Stimulated activated effector memory CD8-positive, alpha-beta T cell treated with anti-CD3 and anti-CD28 coated beads, Interleukin-12 subunit alpha, Interleukin-12 subunit beta, amount 100 ng/mL, for 72 hours (primary cell): ENCODE results near the gene OGDHL.

ENCODE experiments used
- ATAC-seq: fragments of 150-1000 bp; cut with Tn5 transposase; 2 replicates; pipeline ENCODE4 v1.10.0; 2021
- DNase-seq, 2 donors: peaks; one replicate each; pipeline ENCODE4 v3.0.0; 2021 to 2022; ENCODE audit warnings: low spot score in 2 of 2
- H3K27ac Mint-ChIP-seq: one replicate; pipeline ENCODE4 v1.8.0; 2022; ENCODE audit warnings: mild to moderate bottlenecking, mixed read lengths
- H3K36me3 Mint-ChIP-seq: one replicate; pipeline ENCODE4 v1.8.0; 2022; ENCODE audit warnings: mild to moderate bottlenecking, mixed read lengths
- H3K4me1 Mint-ChIP-seq: one replicate; pipeline ENCODE4 v1.8.0; 2022; ENCODE audit warnings: mixed read lengths
- H3K4me3 Mint-ChIP-seq: one replicate; pipeline ENCODE4 v1.8.0; 2022; ENCODE audit warnings: mild to moderate bottlenecking, mixed read lengths
- H3K9me3 Mint-ChIP-seq: one replicate; pipeline ENCODE4 v1.8.0; 2022; ENCODE audit warnings: mixed read lengths

The OGDHL gene

DNA sequence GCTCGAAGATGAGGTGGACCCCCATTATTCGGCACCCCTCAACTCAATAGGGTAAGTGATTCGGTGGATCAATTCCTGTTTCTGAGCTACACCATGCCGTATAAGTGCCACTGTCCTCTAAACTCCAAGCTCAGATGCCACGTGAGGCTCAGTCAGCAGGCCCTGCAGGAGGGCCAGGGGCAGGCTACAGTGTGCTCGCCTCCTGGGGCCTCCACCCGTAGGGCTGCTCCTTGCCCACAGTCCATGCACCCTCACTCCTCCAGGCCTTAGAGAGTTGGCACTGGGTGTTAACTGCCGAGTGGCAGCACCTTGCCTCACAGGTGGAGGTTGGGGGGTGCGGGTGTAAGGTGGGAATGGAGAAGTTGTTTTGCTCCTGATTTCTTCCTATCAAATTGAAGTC is 70.5 kb downstream of the OGDHL start:
- H3K4me1 Mint-ChIP-seq, result no peaks in the 10 kb centered on the region
- no peaks in the 10 kb centered on the region for H3K36me3 Mint-ChIP-seq
- no peak for DNase-seq
- H3K4me3 Mint-ChIP-seq, result no peak overlapping the region
- H3K27ac Mint-ChIP-seq, result no peak overlapping the region
- ATAC-seq, result peak; percentile 43
- peaks cover 2% of the 10 kb centered on the region for H3K9me3 Mint-ChIP-seq

DNA sequence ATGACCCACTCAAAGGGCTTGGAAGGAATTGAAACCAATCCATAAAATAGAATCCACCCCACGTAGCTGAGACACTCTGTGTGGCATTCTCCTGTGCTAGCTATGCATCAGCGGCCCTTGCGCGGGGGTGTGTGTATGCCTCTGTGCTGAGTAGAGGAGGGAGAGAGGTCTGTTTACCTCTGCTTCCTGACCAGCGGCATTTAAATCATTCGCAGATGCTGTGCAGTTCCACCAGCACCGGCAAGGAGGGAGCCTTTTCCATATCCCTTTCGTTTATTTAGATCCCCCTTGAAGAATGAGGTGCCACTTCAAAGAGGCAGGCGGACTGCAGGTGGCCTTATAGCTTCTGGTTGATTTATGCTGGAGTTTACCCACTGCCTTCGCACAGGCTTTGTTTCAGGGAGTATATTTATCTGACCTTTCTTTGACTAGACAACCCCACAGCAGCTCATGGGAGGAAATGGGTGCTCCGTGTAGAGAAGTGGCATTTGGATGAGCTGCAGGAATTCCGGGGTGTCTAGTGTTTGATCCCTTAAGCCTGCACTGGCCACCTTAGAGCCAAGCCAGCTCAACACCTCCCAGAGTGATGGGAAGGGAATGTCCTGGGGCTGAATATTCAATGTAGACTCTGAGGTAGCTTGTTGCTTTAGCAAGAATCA is 71.3 kb downstream of the OGDHL start:
- Mint-ChIP-seq H3K4me3 (no peak overlapping the region), H3K9me3 (peaks cover 2% of the 10 kb centered on the region), H3K27ac (no peak overlapping the region), H3K36me3 (no peaks in the 10 kb centered on the region), H3K4me1 (no peaks in the 10 kb centered on the region)
- ATAC-seq (peak; percentile 21), DNase-seq (no peak)

DNA sequence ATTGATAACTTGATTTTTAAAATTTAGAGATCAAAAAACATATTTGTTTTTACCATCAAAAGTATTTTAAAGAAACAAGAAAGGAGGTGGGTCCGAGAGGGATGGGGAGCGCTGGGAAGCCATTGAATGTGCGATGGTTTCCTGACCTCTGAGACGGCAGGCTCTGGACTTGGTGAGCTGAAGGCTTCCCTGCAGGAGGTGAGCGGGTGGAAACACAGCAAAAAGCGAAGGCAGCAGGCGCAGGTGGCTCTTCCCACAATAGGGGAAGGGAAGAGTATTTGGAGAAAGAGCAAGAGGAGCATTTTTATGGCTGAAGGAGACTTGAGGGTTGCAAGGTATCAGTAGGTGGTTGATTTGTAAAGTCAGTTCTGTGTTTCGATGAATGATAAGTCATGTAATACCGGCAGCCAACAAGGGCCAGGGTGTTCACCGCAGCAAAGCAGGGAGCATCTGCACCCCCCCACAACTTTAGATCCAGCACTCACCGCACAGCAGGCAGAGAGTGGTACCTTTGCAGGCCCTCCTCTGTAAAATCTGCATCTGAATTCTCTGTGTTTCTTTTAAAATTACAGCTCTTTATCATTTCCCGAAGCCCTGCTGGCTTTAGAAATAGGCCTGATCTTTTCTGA is 72.1 kb downstream of the OGDHL start:
- peaks cover 2% of the 10 kb centered on the region for H3K9me3 Mint-ChIP-seq
- no peak overlapping the region for H3K27ac Mint-ChIP-seq
- ATAC-seq (no peak), DNase-seq (no peak)
- no peak overlapping the region for H3K4me3 Mint-ChIP-seq
- no peaks in the 10 kb centered on the region for H3K36me3 Mint-ChIP-seq
- H3K4me1 Mint-ChIP-seq, result no peaks in the 10 kb centered on the region

DNA sequence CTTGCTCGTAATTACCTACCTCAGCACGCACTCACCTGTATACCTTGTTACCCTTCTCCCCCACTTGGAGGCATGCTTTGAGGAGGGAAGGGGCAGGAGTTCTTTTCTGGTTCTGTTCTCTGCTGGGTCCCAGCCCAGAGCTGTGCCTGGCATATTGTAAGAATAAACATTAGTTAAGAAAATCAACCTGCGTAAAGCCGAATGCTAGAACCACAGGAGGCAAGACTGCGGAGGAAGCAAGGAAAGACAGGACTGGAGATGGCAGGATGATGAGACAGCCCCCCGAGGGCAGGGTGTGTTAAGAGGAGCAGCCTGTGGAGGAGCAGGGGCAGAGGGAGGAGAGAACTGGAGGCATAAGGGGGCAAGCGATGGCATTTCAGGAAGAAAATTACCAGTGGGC is 73.2 kb downstream of the OGDHL start:
- DNase-seq (no peak), ATAC-seq (no peak)
- H3K4me3 Mint-ChIP-seq, result no peak overlapping the region
- H3K4me1 Mint-ChIP-seq, result no peaks in the 10 kb centered on the region
- H3K27ac Mint-ChIP-seq, result no peak overlapping the region
- H3K36me3 Mint-ChIP-seq, result no peaks in the 10 kb centered on the region
- H3K9me3 Mint-ChIP-seq, result peaks cover 2% of the 10 kb centered on the region

DNA sequence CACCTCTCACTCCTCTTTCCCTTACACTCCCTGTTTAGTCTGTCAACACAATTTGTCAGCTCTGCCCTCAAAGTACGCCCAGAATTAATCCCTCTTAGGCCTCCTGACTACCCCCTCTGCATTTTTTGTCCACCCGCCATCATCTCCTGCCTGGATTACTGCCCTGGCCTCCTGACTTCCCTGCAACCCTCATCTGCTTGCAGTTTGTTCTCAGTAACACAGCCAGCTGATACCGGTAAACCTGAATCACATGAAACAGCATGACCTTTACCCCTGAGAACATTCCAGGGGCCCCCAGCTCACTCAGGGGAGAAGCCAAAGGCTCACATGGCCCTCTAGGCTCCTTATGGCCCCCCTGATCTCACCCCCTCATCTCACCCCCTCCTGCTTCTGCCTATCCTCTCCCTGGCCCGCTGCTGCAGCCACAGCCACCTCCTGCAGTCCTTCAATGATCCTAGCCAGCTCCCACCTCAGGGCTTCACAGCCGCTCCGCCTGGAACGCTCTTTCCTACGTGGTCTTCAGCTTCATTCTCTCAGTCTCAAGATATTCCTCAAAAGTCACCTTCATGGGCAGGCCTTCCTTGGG is 73.8 kb downstream of the OGDHL start:
- H3K9me3 Mint-ChIP-seq, result peaks cover 2% of the 10 kb centered on the region
- peak in 1 of 2 donors; percentile 18 for DNase-seq
- H3K27ac Mint-ChIP-seq, result no peak overlapping the region
- H3K4me1 Mint-ChIP-seq, result no peaks in the 10 kb centered on the region
- no peak overlapping the region for H3K4me3 Mint-ChIP-seq
- ATAC-seq, result no peak
- no peaks in the 10 kb centered on the region for H3K36me3 Mint-ChIP-seq

DNA sequence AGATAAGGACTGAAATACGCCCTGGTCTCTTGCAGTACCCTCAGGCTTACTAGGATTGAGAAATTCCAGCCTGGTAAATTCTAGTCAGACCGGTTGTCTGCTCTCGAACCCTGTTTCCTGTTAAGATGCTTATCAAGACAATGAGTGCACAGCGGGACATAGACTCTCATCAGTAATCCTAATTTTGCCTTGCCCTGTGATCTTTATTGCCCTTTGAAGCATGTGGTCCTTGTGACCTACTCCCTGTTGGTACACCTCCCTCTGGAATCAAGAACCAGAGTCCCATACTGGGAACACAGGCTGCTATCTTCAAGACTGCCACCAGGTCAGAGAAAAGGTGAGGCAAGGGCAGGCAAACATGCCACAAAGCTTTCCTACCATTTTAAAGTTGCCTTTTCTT is 75.5 kb downstream of the OGDHL start:
- ATAC-seq (no peak), DNase-seq (no peak)
- H3K27ac Mint-ChIP-seq, result no peak overlapping the region
- H3K9me3 Mint-ChIP-seq, result peaks cover 2% of the 10 kb centered on the region
- no peaks in the 10 kb centered on the region for H3K4me1 Mint-ChIP-seq
- H3K4me3 Mint-ChIP-seq, result no peak overlapping the region
- no peaks in the 10 kb centered on the region for H3K36me3 Mint-ChIP-seq
